EH (cell line): ENCODE data around the gene ARRDC1.

ENCODE experiments used
- DNase-seq: peaks from one replicate; pipeline ENCODE4 v3.0.0-alpha.2; 2015; ENCODE audit warnings: low read depth

ARRDC1 gene

GRCh38 chr9:137640862-137641261, 35.4 kb downstream of the ARRDC1 start:
- no peak for DNase-seq

GRCh38 chr9:137642118-137642601, 36.7 kb downstream of the ARRDC1 start:
- DNase-seq: no peak

GRCh38 chr9:137642892-137643291, 37.4 kb downstream of the ARRDC1 start:
- DNase-seq: no peak

- DNase-seq: no peak
Measured at GRCh38 chr9:137643921-137644320, 38.4 kb downstream of the ARRDC1 start.

GRCh38 chr9:137645211-137645610, 39.7 kb downstream of the ARRDC1 start:
- no peak for DNase-seq

GRCh38 chr9:137646341-137646740, 40.9 kb downstream of the ARRDC1 start:
- DNase-seq: no peak

- no peak for DNase-seq
Measured at GRCh38 chr9:137647096-137647714, 41.7 kb downstream of the ARRDC1 start.

- peak; percentile 53 for DNase-seq
Measured at GRCh38 chr9:137648396-137648795, 42.9 kb downstream of the ARRDC1 start.

- no peak for DNase-seq
Measured at GRCh38 chr9:137649553-137649952, 44.1 kb downstream of the ARRDC1 start.

- DNase-seq: no peak
Measured at GRCh38 chr9:137650259-137650658, 44.8 kb downstream of the ARRDC1 start.

GRCh38 chr9:137650779-137651178, 45.3 kb downstream of the ARRDC1 start:
- DNase-seq: no peak

GRCh38 chr9:137656416-137656815, 50.9 kb downstream of the ARRDC1 start:
- DNase-seq: no peak

GRCh38 chr9:137657606-137658005, 52.1 kb downstream of the ARRDC1 start:
- no peak for DNase-seq

- no peak for DNase-seq
Measured at GRCh38 chr9:137658781-137659180, 53.3 kb downstream of the ARRDC1 start.

GRCh38 chr9:137660144-137660543, 54.7 kb downstream of the ARRDC1 start:
- no peak for DNase-seq

- no peak for DNase-seq
Measured at GRCh38 chr9:137663584-137663983, 58.1 kb downstream of the ARRDC1 start.

GRCh38 chr9:137664676-137665075, 59.2 kb downstream of the ARRDC1 start:
- DNase-seq: no peak
